Activated CD4-positive, alpha-beta T cell treated with anti-CD3 and anti-CD28 coated beads for 36 hours (primary cell): ENCODE measurements around the gene MAD2L2. TPM values are rescaled to one million over a fixed set of nuclear protein-coding genes. Genes with fewer than 3 reads are reported as not detected.

Experiments
- ATAC-seq: fragments of 200-7000 bp; cut with Tn5 transposase; one replicate; pipeline ENCODE4 v1.10.0; 2021; ENCODE audit warnings: mild to moderate bottlenecking, moderate library complexity
- CTCF ChIA-PET: fragments of 350-600 bp; sonication (Branson Sonifier 250); formaldehyde crosslinking; loops from one replicate; lab custom pipeline; 2021; ENCODE audit warnings: antibody characterized with exemption; lab: Charles Lee
- POLR2A ChIA-PET: fragments of 350-600 bp; sonication (Branson Sonifier 250); formaldehyde crosslinking; loops from one replicate; lab custom pipeline; 2021; ENCODE audit warnings: antibody characterized with exemption, inconsistent platforms; lab: Charles Lee
- DNase-seq: peaks from one replicate; pipeline ENCODE4 v3.0.0-alpha.2; 2020
- H3K27ac Mint-ChIP-seq: one replicate; pipeline ENCODE4 v1.8.0; 2021; ENCODE audit warnings: mixed read lengths
- H3K27me3 Mint-ChIP-seq: one replicate; pipeline ENCODE4 v1.8.0; 2021; ENCODE audit warnings: mixed read lengths
- H3K36me3 Mint-ChIP-seq: one replicate; pipeline ENCODE4 v1.8.0; 2021; ENCODE audit warnings: low read depth, mixed read lengths
- H3K4me1 Mint-ChIP-seq: one replicate; pipeline ENCODE4 v1.8.0; 2021; ENCODE audit warnings: mixed read lengths
- H3K4me3 Mint-ChIP-seq: one replicate; pipeline ENCODE4 v1.8.0; 2021; ENCODE audit warnings: mild to moderate bottlenecking, moderate library complexity, mixed read lengths
- H3K9me3 Mint-ChIP-seq: one replicate; pipeline ENCODE4 v1.8.0; 2021; ENCODE audit warnings: low read depth, mixed read lengths
- intact Hi-C, 2 experiments: fragments of 100-400 bp; cut with DNase I in 1 of 2; cut with micrococcal nuclease in 1 of 2; formaldehyde crosslinking; loops; one replicate each; pipeline versions ENCODE4 v1.14.2 to v1.15.1; 2022 to 2024; cut with DNase I, micrococcal nuclease
- total RNA-seq, 2 experiments: library from RNA; stranded (reverse); gene quantifications; one replicate each; pipeline ENCODE4 v1.2.3, GENCODE V29; 2021

MAD2L2 gene
- total RNA-seq, 2 experiments from 2014 or later: 70.4 to 71.5 TPM

- intact Hi-C loops: no loop called here
- no peaks in the 10 kb centered on the region for H3K36me3 Mint-ChIP-seq
- no peak overlapping the region for H3K27ac Mint-ChIP-seq
- H3K27me3 Mint-ChIP-seq: peaks cover 9% of the 10 kb centered on the region
- ATAC-seq (no peak), DNase-seq (no peak)
- POLR2A ChIA-PET: no interaction called here
- H3K9me3 Mint-ChIP-seq: no peaks in the 10 kb centered on the region
- no peaks in the 10 kb centered on the region for H3K4me1 Mint-ChIP-seq
- H3K4me3 Mint-ChIP-seq: no peak overlapping the region
- CTCF ChIA-PET: interaction anchor here (0.9 kb wide), 1 partner anchor 14 kb away, joined by 5 read pairs; no protein-coding TSS in a partner anchor
Measured at GRCh38 chr1:11704691-11705475, 23.9 kb upstream of the MAD2L2 start.

GRCh38 chr1:11704194-11704529 lies 23.2 kb upstream of the MAD2L2 start:
- Mint-ChIP-seq H3K9me3 (no peaks in the 10 kb centered on the region), H3K27ac (no peak overlapping the region), H3K36me3 (no peaks in the 10 kb centered on the region), H3K27me3 (peaks cover 9% of the 10 kb centered on the region), H3K4me1 (no peaks in the 10 kb centered on the region), H3K4me3 (no peak overlapping the region)
- ChIA-PET POLR2A (no interaction called here), CTCF (no interaction called here)
- no peak for DNase-seq
- intact Hi-C loops: no loop called here
- ATAC-seq: no peak

- ATAC-seq: no peak
Measured at GRCh38 chr1:11703357-11704193, 22.6 kb upstream of the MAD2L2 start.

GRCh38 chr1:11701981-11702803 lies 21.2 kb upstream of the MAD2L2 start:
- intact Hi-C loops: no loop called here
- peaks cover 9% of the 10 kb centered on the region for H3K27me3 Mint-ChIP-seq
- ATAC-seq: no peak

More at GRCh38 chr1:11703357-11704193, 22.6 kb upstream of the MAD2L2 start:
- no peaks in the 10 kb centered on the region for H3K9me3 Mint-ChIP-seq
- no peak overlapping the region for H3K4me3 Mint-ChIP-seq
- no peaks in the 10 kb centered on the region for H3K4me1 Mint-ChIP-seq
- ChIA-PET CTCF (no interaction called here), POLR2A (no interaction called here)
- H3K27ac Mint-ChIP-seq: no peak overlapping the region
- no peaks in the 10 kb centered on the region for H3K36me3 Mint-ChIP-seq
- H3K27me3 Mint-ChIP-seq: peaks cover 9% of the 10 kb centered on the region
- intact Hi-C loops: no loop called here
- DNase-seq: no peak

GRCh38 chr1:11701551-11701961 lies 20.6 kb upstream of the MAD2L2 start:
- ChIA-PET CTCF (interaction anchor here (0.6 to 1.7 kb wide), 3 partner anchors 9 to 510 kb away, joined by 3 to 5 read pairs (median 4); no protein-coding TSS in a partner anchor), POLR2A (no interaction called here)
- no peak for ATAC-seq
- intact Hi-C loops: no loop called here
- no peak for DNase-seq
- Mint-ChIP-seq H3K9me3 (no peaks in the 10 kb centered on the region), H3K36me3 (no peaks in the 10 kb centered on the region), H3K4me1 (peaks cover 7% of the 10 kb centered on the region), H3K27ac (no peak overlapping the region), H3K4me3 (no peak overlapping the region), H3K27me3 (peaks cover 9% of the 10 kb centered on the region)

More at GRCh38 chr1:11701981-11702803, 21.2 kb upstream of the MAD2L2 start:
- Mint-ChIP-seq H3K4me3 (no peak overlapping the region), H3K36me3 (no peaks in the 10 kb centered on the region), H3K9me3 (no peaks in the 10 kb centered on the region), H3K4me1 (peaks cover 7% of the 10 kb centered on the region), H3K27ac (no peak overlapping the region)
- CTCF ChIA-PET: interaction anchor here (0.6 kb wide), 1 partner anchor 510 kb away, joined by 3 read pairs; no protein-coding TSS in a partner anchor
- POLR2A ChIA-PET: no interaction called here
- DNase-seq: no peak

- Mint-ChIP-seq H3K9me3 (no peaks in the 10 kb centered on the region), H3K4me3 (no peak overlapping the region), H3K4me1 (peaks cover 7% of the 10 kb centered on the region), H3K36me3 (no peaks in the 10 kb centered on the region), H3K27me3 (peaks cover 9% of the 10 kb centered on the region), H3K27ac (no peak overlapping the region)
- POLR2A ChIA-PET: no interaction called here
- no peak for DNase-seq
- intact Hi-C loops: no loop called here
- ATAC-seq: no peak
- CTCF ChIA-PET: interaction anchor here (0.7 to 1.7 kb wide), 3 partner anchors 10 to 404 kb away, joined by 3 to 5 read pairs (median 4); no protein-coding TSS in a partner anchor
Measured at GRCh38 chr1:11700601-11701467, 19.9 kb upstream of the MAD2L2 start.

- intact Hi-C loops: no loop called here
- H3K36me3 Mint-ChIP-seq: no peaks in the 10 kb centered on the region
- H3K27ac Mint-ChIP-seq: no peak overlapping the region
- no peaks in the 10 kb centered on the region for H3K9me3 Mint-ChIP-seq
- H3K4me3 Mint-ChIP-seq: no peak overlapping the region
- peaks cover 11% of the 10 kb centered on the region for H3K27me3 Mint-ChIP-seq
- POLR2A ChIA-PET: no interaction called here
- peaks cover 15% of the 10 kb centered on the region for H3K4me1 Mint-ChIP-seq
- ATAC-seq: no peak
- CTCF ChIA-PET: interaction anchor here (0.6 to 1.7 kb wide), 3 partner anchors 11 to 357 kb away, joined by 3 to 6 read pairs (median 4); no protein-coding TSS in a partner anchor
- no peak for DNase-seq
Measured at GRCh38 chr1:11697893-11698210, 16.9 kb upstream of the MAD2L2 start.

GRCh38 chr1:11697188-11697892 lies 16.4 kb upstream of the MAD2L2 start:
- no peaks in the 10 kb centered on the region for H3K9me3 Mint-ChIP-seq
- intact Hi-C loops: no loop called here
- DNase-seq (no peak), ATAC-seq (no peak)
- ChIA-PET POLR2A (no interaction called here), CTCF (interaction anchor here (0.6 to 1.7 kb wide), 3 partner anchors 10 to 357 kb away, joined by 3 to 6 read pairs (median 4); no protein-coding TSS in a partner anchor)
- no peaks in the 10 kb centered on the region for H3K36me3 Mint-ChIP-seq
- H3K4me3 Mint-ChIP-seq: no peak overlapping the region
- H3K27ac Mint-ChIP-seq: no peak overlapping the region
- peaks cover 15% of the 10 kb centered on the region for H3K27me3 Mint-ChIP-seq
- H3K4me1 Mint-ChIP-seq: peaks cover 20% of the 10 kb centered on the region

GRCh38 chr1:11695861-11696260 lies 14.9 kb upstream of the MAD2L2 start:
- ATAC-seq (no peak), DNase-seq (no peak)
- Mint-ChIP-seq H3K27ac (no peak overlapping the region), H3K27me3 (peaks cover 16% of the 10 kb centered on the region), H3K9me3 (no peaks in the 10 kb centered on the region), H3K4me3 (no peak overlapping the region), H3K36me3 (no peaks in the 10 kb centered on the region), H3K4me1 (peaks cover 24% of the 10 kb centered on the region)
- intact Hi-C loops: no loop called here
- ChIA-PET POLR2A (interaction anchor here (0.8 kb wide), 1 partner anchor 31 kb away, joined by 4 read pairs; no protein-coding TSS in a partner anchor), CTCF (no interaction called here)

- H3K27ac Mint-ChIP-seq: no peak overlapping the region
- H3K36me3 Mint-ChIP-seq: no peaks in the 10 kb centered on the region
- peaks cover 29% of the 10 kb centered on the region for H3K27me3 Mint-ChIP-seq
- H3K9me3 Mint-ChIP-seq: no peaks in the 10 kb centered on the region
- peaks cover 31% of the 10 kb centered on the region for H3K4me1 Mint-ChIP-seq
- intact Hi-C loops: no loop called here
- CTCF ChIA-PET: no interaction called here
- H3K4me3 Mint-ChIP-seq: no peak overlapping the region
- ATAC-seq: no peak
- DNase-seq: no peak
- POLR2A ChIA-PET: no interaction called here
Measured at GRCh38 chr1:11693917-11694316, 13.0 kb upstream of the MAD2L2 start.
